ENCODE measurements around the gene ITIH3. TPM values are rescaled to one million over a fixed set of nuclear protein-coding genes. Genes with fewer than 3 reads are reported as not detected.
A peak's percentile ranks its signal among the peaks of the same experiment; 100 is the strongest.

Gene ITIH3
- total RNA-seq, 4 donors from 2014 or later: 0.27 to 1.6 TPM; not detected in 2

GRCh38 chr3:52849656-52850055 lies 55.1 kb downstream of the ITIH3 start:
- Histone ChIP-seq H3K27ac (no peak overlapping the region), H3K9me3 (no peaks in the 10 kb centered on the region), H3K27me3 (no peaks in the 10 kb centered on the region), H3K36me3 (peaks cover 0 to 4% (median 0%) of the 10 kb centered on the region in 4 donors), H3K4me1 (peaks cover 0 to 18% (median 1%) of the 10 kb centered on the region in 4 donors), H3K4me3 (no peak overlapping the region)
- DNase-seq: no peak
- no peak for TF ChIP-seq EP300 (IDR thresholded peaks at IDR 0.05; ENCODE audit: low read depth)
- no peak for TF ChIP-seq CTCF (IDR thresholded peaks at IDR 0.05)
- TF ChIP-seq POLR2A (IDR thresholded peaks at IDR 0.05): no peak
- no peak for TF ChIP-seq POLR2AphosphoS5 (IDR thresholded peaks at IDR 0.05)
- 99% methylated on average over 15 of the region's 15 CpGs; no CpG with 5 or more reads in 1 of the 2 donors for WGBS, 2 donors (ENCODE audit: low coverage in 1 of 2)
- in situ Hi-C loops (cut with MboI; ENCODE audit: low pct_ligation_motif_present in 1 of 4, low pct_unique_long_range_greater_than_20kb in 1 of 4, low sequenced_read_pairs in 3 of 4) (loop anchor here in 3 of 4 donors (10.0 to 25.0 kb wide), 3 partner anchors 215 to 238 kb away; no protein-coding TSS in a partner anchor), intact Hi-C loops (cut with DNase I; ENCODE audit: low total_unique reads) (no loop called here)

- no peaks in the 10 kb centered on the region for H3K27me3 ChIP-seq
- H3K4me3 ChIP-seq: no peak overlapping the region
- TF ChIP-seq EP300 (IDR thresholded peaks at IDR 0.05; ENCODE audit: low read depth) (no peak), CTCF (IDR thresholded peaks at IDR 0.05) (peak; percentile 20 to 68 (median 47)), POLR2A (IDR thresholded peaks at IDR 0.05) (no peak), POLR2AphosphoS5 (IDR thresholded peaks at IDR 0.05) (no peak)
- no peaks in the 10 kb centered on the region for H3K9me3 ChIP-seq
- H3K4me1 ChIP-seq: peaks cover 0 to 1% (median 0%) of the 10 kb centered on the region in 4 donors
- H3K27ac ChIP-seq: no peak overlapping the region
- WGBS, 2 donors (ENCODE audit: low coverage in 1 of 2): 77% methylated on average over 3 of the region's 3 CpGs; no CpG with 5 or more reads in 1 of the 2 donors
- intact Hi-C loops (cut with DNase I; ENCODE audit: low total_unique reads): no loop called here
- in situ Hi-C loops (cut with MboI; ENCODE audit: low pct_ligation_motif_present in 1 of 4, low pct_unique_long_range_greater_than_20kb in 1 of 4, low sequenced_read_pairs in 3 of 4): no loop called here
- H3K36me3 ChIP-seq: peaks cover 0 to 4% (median 0%) of the 10 kb centered on the region in 4 donors
- no peak for DNase-seq
Observed at GRCh38 chr3:52851348-52851747, 56.8 kb downstream of the ITIH3 start.

- H3K27me3 ChIP-seq: no peaks in the 10 kb centered on the region
- H3K4me1 ChIP-seq: peaks cover 0 to 4% (median 0%) of the 10 kb centered on the region in 4 donors
- H3K4me3 ChIP-seq: no peak overlapping the region
- 88 to 100% methylated on average over 2 of the region's 2 CpGs for WGBS, 2 donors (ENCODE audit: low coverage in 1 of 2)
- TF ChIP-seq CTCF (IDR thresholded peaks at IDR 0.05) (no peak), EP300 (IDR thresholded peaks at IDR 0.05; ENCODE audit: low read depth) (no peak), POLR2AphosphoS5 (IDR thresholded peaks at IDR 0.05) (no peak), POLR2A (IDR thresholded peaks at IDR 0.05) (no peak)
- H3K9me3 ChIP-seq: no peaks in the 10 kb centered on the region
- no peak overlapping the region for H3K27ac ChIP-seq
- H3K36me3 ChIP-seq: peaks cover 0 to 4% (median 0%) of the 10 kb centered on the region in 4 donors
- intact Hi-C loops (cut with DNase I; ENCODE audit: low total_unique reads): no loop called here
- in situ Hi-C loops (cut with MboI; ENCODE audit: low pct_ligation_motif_present in 1 of 4, low pct_unique_long_range_greater_than_20kb in 1 of 4, low sequenced_read_pairs in 3 of 4): no loop called here
- no peak for DNase-seq
Observed at GRCh38 chr3:52852419-52852818, 57.8 kb downstream of the ITIH3 start.

GRCh38 chr3:52854013-52854412 lies 59.4 kb downstream of the ITIH3 start:
- intact Hi-C loops (cut with DNase I; ENCODE audit: low total_unique reads) (no loop called here), in situ Hi-C loops (cut with MboI; ENCODE audit: low pct_ligation_motif_present in 1 of 4, low pct_unique_long_range_greater_than_20kb in 1 of 4, low sequenced_read_pairs in 3 of 4) (no loop called here)
- no peaks in the 10 kb centered on the region for H3K9me3 ChIP-seq
- no peak overlapping the region for H3K4me3 ChIP-seq
- no peak for DNase-seq
- WGBS, 2 donors (ENCODE audit: low coverage in 1 of 2): 87 to 90% methylated on average over 2 of the region's 2 CpGs
- no peaks in the 10 kb centered on the region for H3K27me3 ChIP-seq
- peaks cover 0 to 4% (median 0%) of the 10 kb centered on the region in 4 donors for H3K4me1 ChIP-seq
- no peak overlapping the region for H3K27ac ChIP-seq
- H3K36me3 ChIP-seq: peaks cover 0 to 4% (median 0%) of the 10 kb centered on the region in 4 donors
- no peak for TF ChIP-seq EP300 (IDR thresholded peaks at IDR 0.05; ENCODE audit: low read depth)
- TF ChIP-seq CTCF (IDR thresholded peaks at IDR 0.05): no peak
- no peak for TF ChIP-seq POLR2AphosphoS5 (IDR thresholded peaks at IDR 0.05)
- TF ChIP-seq POLR2A (IDR thresholded peaks at IDR 0.05): no peak

Data from transverse colon (tissue), 4 donors.